Stimulated activated CD4-positive, alpha-beta T cell treated with anti-CD3 and anti-CD28 coated beads, Interleukin-1b, Interleukin-23, amount 100 ng/mL, for 4 hours (primary cell): ENCODE results near the gene MAGOH.
"Not testable (repeated sequence)": the region's sequence is repeated elsewhere in the genome, so short reads cannot be mapped to it uniquely, and the experiment has no call there.

Experiments
- DNase-seq, 2 donors: peaks; one replicate each; pipeline ENCODE4 v3.0.0-alpha.2; 2020; ENCODE audit warnings: low read depth in 2 of 2

Gene MAGOH

DNA sequence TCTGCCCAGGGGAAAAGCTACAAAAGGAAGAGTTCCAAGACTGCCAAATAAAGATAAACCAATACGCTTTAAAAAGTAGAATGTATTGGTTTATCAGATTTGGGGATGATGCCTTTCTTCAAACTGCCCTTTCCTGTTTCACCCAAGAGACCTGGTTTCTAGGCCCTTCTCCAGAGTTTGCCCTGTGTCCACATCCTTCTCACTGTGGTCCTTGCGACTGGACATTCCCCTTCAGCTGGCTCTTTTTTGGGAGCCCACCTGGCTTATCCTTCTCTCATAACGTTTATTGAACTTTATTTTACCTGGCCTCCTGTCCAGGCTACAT, 17.4 kb downstream of the MAGOH start:
- DNase-seq, result no peak

DNA sequence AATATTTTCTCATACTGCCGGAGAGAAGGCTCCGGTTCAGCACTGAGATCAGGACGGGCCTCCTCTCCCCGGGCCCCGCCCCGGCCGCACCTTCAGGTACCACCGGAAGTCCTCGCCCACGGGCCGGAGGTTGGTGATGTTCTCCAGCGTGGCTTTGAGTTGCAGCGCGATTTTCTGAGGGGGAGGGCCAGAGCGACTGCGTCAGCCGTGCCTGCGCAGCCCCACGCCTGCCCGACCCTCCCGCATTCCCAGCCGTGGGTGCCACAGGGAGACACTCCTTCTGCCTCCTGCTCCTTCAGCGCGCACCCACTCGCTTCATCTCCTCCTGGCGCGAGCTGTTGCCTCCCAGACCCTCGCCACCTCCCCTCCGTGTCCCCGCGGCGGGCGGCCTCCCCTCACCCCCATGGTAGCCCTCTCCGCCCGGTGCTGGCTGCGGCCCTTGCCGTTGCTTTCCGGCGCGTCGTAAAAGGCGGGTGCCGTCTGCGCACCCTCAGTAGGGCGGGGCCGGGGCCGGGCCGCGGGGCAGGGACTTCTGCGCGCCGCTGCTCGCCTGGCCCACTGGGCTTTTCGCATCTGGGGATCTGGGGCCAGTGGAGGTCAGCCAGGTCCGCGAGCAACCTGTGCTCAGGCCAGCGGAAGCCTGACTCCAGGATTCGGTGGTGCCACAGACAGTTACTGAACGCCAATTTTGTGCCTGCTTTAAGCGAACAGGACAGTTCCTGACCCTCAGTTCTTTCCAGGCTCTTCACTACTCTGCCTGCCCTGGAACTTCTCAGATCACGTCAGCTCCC, 18.0 kb downstream of the MAGOH start, which contains the start of gene CZIB:
Gene CZIB, minus strand, starts transcription at position 464 of the 791 bp plus-strand sequence. Its CDS starts 59 bp downstream, at position 405.
- DNase-seq, result peak; percentile 88 to 95

DNA sequence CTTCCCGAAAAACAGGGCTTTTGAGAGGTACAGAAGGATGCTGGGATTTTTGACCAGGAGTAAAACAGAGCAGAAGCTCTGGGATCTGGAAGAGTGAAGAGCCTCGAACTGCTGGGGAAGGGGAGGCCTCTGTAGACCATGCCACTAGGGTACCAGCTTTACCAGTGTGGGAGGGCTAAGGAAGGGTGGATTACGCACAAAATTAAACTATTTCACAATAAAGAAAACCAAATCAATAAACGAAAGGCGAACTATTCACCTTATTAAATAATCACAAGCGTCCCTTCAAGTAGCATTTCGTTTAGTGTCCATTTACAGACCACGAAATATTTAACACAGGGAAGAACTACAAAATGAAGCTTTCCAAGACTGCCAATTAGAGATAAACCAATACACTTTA, 18.6 kb downstream of the MAGOH start:
- no peak for DNase-seq

DNA sequence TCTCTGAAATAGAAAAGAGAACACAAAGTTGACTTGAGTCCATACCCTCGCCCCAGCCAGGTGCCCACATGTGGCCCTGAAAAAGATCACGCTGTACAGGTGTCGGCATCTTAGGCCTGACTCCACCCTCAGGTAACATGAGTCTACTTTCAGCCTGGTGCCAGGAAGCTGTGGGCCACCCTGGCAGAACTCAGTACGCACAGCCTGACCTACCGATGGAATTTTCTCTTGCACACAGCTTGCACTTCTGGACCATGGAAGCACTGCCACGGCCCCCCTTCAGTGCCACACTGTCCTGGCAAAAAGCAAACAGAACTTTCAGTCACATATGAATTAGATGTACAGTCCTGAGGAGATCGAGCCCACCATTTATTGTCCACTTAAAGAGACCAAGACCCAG, 20.1 kb downstream of the MAGOH start:
- no peak for DNase-seq

DNA sequence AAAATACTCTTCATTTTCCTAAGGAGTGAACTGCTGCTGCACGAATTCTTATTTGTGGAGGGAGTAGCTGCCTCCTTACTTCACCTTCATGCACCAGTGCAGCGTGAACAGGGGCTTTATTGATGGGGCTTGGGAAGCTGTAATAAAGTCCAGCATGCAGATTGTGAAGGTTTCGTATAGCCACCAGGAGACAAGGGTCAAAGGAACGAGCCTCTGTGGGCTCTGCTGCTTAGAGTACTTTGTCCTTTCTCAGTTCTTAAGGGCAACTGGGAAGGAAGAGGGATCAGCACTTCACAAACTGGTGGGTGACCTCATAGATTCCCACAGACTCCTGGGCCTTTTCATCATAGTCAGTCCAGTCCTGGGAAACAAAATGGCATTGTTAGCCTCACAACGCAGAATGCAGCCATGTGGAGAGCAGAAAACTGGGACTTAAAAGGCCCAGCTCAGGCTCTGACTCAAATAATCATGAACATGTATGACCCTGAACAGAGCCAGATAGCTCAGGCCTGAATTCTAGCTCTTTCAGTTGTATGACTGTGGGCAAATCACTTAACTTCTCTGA, 23.9 kb downstream of the MAGOH start:
- no peak for DNase-seq

DNA sequence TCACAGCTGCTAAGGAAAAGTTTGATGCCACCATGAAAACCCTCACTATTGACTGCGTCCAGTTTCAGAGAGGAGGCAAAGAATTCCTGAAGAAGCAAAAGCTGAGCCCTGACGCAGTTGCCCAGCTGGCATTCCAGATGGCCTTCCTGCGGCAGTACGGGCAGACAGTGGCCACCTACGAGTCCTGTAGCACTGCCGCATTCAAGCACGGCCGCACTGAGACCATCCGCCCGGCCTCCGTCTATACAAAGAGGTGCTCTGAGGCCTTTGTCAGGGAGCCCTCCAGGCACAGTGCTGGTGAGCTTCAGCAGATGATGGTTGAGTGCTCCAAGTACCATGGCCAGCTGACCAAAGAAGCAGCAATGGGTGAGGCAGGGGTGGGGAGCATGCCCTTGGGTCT, 27.4 kb downstream of the MAGOH start:
- DNase-seq, result no peak

DNA sequence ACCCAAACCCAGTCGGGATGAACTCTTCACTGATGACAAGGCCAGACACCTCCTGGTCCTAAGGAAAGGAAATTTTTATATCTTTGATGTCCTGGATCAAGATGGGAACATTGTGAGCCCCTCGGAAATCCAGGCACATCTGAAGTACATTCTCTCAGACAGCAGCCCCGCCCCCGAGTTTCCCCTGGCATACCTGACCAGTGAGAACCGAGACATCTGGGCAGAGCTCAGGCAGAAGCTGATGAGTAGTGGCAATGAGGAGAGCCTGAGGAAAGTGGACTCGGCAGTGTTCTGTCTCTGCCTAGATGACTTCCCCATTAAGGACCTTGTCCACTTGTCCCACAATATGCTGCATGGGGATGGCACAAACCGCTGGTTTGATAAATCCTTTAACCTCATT, 28.0 kb downstream of the MAGOH start:
- no peak for DNase-seq

DNA sequence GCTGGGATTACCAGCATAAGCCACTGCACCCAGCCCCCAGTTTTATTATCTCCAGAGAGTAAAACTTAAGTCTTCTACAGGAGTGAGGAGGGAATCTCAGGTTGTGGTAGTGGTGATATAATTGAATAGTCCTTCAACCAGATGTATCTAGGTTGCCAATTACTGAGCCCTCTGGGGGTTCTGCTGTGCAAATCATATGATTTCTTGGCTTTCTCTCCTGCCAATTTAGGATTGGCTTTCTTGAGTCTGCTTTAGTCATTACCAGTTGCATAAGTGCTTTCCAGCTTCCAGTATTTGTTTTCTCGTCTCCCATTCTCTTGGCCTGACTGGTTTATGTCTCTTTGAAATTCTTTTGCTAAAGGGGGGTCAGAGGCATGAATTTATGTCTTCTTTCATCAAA, 30.6 kb downstream of the MAGOH start:
- no peak for DNase-seq

DNA sequence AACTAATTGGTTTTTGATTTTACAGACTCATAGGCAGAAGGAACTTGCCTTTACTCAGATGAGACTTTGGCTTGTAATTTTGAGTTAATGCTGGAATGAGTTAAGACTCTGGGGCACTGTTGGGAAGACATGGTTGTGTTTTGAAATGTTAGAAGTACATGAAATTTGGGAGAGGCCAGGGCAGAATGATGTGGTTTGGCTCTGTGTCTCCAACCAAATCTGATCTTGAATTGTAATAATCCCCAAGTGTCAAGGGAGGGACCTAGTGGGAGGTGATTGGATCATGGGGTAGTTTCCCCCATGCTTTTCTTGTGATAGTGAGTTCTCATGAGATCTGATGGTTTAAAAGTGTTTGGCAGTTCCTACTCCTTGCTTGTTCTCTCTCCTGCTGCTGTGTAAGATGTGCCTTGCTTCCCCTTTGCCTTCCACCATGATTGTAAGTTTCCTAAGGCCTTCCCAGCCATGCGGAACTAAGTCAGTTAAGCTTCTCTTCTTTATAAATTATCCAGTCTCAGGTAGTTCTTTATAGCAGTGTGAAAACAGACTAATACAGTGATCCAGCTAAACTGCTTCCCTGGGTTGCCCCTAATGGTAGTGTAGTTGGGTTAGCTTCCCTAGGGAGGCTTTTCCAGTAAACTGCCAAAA, 31.5 kb downstream of the MAGOH start:
- no peak for DNase-seq

DNA sequence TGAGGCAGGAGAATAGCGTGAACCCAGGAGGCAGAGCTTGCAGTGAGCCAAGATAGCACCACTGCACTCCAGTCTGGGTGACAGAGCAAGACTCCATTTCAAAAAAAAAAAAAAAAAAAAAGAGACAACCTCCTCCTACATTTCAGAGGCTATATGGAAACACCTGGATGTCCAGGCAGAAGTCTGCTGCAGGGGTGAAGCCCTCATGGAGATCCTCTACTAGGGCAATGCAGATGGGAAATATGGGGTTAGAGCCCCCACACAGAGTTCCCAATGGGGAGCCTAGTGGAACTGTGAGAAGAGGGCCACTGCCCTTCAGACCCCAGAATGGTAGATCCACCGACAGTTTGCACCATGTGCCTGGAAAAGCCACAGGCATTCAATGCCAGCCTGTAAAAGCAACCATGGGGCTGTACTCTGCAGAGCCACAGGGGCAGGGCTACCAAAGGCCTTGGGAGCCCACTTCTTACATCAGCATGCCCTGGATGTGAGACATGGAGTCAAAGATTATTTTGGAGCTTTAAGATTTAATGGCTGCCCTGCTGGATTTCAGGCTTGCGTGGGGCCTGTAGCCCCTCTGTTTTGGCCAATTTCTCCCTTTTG, 32.1 kb downstream of the MAGOH start:
- not testable (repeated sequence) for DNase-seq

DNA sequence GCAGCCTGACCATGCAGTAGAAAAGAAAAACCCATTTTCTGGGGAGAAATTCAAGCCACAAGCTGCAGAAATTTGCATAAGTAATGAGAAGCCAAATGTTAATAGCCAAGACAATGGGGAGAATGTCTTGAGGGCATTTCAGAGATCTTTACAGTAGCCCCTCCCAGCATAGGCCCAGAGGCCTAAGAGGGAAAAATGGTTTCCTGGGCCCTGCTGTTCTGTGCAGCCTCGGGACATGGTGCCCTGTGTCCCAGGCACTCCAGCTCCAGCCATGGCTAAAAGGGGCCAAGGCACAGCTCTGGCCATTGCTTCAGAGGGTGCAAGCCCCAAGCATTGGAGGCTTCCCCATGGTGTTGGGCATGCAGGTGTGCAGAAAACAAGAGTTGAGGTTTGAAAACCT, 32.8 kb downstream of the MAGOH start:
- not testable (repeated sequence) for DNase-seq

DNA sequence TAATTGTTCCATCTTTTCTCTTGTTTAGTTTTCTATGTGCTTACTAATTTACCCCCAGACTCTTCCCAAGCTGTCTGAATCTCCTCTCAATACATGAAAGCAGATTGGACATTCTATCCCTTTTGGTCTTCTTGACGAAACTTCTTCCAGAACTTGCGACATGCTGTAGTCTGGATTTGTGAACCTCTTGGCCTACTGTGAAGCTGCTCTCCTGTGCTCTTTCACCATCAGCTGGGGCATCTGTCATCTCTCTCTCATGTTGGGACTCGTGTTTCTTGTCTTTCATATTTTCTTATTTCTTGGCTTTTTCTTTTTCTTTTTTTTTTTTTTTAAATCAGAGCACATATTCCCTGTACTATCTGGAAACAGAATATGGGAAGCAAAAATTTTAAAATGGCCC, 34.9 kb downstream of the MAGOH start:
- no peak for DNase-seq

DNA sequence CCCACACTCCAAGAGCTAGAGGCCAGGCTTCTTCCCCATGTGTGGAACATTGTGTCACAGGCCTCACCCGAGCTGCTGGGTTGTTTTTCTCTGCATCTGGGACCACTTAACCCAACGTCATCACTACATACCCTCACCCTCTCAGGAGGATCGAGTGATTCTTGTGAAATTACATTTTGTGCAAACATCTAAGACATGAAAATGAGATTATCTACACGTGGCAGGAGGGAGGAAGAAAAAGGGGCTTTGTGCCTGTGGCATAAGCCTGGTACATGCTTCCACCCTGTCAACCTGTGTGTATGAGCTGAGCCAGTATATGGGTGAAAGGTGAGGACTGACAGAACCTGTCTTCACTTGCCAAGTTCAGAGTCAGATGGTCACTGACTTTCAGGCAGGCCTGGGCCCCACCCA, 40.1 kb downstream of the MAGOH start:
- DNase-seq, result no peak

DNA sequence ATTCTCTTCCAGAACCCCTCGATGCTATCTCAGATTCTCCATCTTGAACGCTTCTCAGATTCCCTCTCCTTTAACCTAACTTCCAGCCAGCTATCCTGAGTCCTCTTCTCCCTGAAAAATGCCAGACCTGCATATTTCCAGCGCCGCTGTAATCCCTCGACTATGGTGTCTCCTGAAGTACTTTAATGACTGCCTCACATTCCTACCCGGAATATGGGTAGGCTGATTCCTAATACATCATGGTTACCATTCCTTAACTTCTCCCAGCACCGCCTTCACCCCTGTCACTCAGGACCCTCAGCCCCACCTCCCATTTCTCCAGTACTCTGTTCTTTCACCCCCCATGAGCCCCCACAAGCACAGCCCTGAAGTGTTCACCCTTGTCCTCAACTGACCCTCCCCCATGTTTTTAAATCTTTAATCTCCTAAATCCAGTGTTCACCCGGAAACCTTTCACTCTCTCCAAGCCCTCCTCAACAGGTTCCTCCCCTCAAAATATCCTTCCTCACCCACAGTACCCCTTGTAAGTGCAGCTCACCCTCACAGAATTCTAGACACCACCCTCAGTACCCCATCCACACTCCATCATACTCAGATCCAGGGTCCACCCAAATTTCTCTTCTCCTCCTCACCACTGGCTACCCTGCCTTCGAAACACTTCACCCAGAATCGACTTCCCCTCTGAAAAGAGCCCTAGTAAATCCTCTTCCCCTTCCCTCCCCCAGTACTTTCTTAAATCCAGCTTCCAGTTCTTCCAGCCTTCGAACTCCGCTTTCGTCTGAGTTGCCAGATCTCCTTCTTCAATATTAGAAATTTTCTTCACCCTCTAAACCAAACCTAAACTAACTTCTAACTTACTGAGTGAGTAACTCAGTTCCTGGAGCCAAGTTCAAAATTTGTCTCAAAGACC, 40.8 kb downstream of the MAGOH start:
- DNase-seq, result no peak

DNA sequence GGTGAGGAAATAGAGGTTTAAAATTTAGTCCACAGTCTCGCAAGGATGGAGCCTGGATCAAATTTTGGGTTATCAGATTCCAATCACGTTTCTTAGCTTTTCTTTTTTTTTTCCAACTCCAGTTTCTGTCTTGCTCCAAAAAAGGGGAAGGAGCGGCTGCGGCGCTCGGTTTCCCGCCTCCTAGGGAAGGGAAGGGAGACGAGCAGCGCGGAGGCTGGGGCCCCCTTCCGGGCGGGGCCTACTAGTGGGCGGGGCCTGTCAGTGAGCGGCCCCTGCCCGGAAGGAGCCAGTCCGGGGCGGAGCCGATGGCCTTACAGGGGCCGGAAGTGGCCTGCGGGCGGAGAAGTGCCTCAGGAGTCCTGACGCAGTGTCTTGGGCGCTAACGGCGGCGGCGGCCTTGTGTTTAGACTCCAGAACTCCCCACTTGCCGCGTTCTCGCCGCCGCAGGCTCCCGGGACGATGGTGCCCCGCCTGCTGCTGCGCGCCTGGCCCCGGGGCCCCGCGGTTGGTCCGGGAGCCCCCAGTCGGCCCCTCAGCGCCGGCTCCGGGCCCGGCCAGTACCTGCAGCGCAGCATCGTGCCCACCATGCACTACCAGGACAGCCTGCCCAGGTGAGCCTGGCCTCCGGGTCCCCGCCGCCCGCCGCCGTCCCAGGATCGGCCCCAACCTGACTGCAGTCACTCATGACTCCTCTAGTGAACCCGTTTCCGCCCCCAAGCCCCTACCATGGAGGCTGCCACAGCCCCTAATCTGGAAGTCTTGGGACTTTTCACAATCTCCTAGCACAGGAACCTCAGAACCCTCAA, 41.6 kb downstream of the MAGOH start, which contains the start of gene CPT2:
Gene CPT2, plus strand, starts transcription at position 340 of the 806 bp plus-strand sequence. Its CDS starts 120 bp downstream, at position 460.
- DNase-seq, result peak; percentile 76 to 89

DNA sequence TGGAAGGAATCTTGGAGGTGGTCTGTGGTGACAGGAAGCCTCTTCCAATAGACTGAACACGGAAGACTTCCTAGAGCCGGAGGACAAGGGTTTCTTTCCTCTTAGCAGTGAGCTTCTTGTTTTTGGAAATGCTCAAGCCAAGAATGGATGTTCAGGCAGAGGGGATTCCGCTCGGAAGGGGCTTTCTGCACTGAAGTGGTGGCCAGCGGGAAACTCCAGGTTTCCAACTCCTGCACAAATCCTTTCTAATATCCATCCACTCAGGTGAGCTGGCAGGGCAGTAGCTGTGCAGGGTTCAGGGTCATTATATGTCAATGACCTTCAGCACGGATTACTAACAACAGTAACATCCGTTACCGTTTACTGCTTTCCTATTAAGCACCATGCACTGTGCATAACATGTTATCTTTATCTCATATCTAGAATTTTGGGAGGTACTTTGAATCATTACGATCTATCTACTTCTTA, 42.3 kb downstream of the MAGOH start:
- no peak for DNase-seq

DNA sequence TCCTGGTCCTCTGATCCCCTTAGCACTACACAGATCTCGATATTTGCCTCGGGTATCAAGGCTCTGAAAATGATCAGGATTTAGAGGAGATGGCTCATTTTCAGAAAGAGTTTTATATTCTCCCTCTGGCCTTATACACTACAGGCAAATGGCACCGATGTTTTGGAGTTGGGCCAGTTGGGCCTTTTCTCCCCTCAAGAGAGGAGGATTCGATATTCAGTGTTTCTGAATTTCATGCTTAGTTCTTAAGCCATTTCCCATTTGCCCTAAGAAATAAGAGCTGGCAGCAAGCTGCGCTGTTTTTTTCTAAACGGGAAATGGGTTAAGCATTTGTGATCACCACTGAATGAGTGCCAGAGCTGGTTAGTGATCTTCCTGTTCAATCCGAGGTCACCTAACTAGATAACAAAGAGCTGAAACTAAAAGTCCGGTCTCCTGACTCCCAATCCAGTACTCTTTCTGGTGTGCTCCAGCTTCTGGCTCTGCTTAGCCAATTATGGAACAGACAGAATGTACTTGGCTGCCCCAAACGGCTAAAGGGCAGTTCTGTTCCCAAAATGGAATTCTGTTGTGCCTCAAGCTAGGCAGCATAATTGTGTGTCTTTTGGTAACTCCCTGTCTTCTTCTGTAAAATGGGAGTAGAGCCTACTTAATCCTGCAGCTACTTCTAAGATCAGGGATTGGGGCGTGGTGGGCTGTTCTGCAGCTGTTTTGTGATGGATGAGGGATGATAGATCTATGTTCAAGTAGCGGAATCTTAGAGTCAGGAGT, 42.9 kb downstream of the MAGOH start:
- DNase-seq, result no peak

DNA sequence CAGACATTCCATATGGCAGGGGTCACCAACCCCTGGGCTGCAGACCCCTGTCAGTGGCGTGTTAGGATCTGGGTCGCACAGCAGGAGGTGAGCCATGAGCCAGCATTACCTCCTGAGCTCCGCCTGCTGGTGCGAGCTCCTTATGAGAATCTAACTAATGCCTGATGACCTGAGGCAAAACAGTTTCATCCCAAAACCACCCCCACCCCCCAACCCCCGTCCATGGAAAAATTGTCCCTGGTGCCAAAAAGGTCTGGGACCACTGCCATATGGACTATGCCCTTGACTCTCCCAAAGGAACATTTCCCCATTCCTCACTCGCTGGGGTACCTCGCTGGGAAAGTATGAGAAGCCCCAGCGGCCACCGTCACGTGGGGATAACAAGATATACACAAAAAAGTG, 48.1 kb downstream of the MAGOH start:
- no peak for DNase-seq

DNA sequence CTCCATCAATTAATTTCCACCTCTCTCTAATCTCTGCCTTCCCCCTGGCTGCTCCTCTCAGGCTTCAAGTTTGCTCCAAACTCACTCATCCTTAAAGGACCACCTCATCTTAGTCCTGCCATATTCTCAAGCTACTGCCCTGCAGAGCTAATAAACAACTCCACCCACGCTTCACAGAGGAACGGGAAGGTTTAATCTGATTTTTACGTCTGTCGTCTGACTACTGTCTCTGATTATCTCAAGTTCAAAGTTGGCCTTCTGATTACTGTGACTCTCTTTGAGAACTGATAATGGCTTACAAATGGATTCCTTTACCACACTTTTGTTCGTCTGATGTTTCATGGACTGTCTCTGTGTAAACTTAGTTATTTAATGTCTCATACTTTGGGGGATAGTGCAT, 49.3 kb downstream of the MAGOH start:
- DNase-seq, result no peak

DNA sequence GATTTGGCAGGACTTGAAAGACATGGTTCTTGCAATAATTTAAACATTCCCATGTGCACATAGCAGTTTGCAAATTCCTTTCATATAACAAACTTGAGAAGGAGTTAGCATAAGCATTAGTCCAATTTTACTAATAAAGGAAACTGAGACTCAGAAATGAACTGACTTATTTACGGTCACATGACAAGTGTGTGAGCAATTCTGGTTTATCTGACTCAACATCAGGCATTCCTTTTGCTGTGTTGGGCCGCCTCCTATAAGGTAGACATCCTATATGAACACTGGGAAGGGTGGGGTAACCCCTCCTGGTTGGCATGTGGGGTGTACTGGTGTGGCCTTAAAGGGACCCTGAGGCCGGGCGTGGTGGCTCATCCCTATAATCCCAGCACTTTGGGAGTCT, 50.2 kb downstream of the MAGOH start:
- DNase-seq, result no peak
